Retinal pigment epithelial cell (primary cell): ENCODE results near the gene NPY2R.

ENCODE experiments used
- DNase-seq: peaks from one replicate; pipeline ENCODE4 v3.0.0-alpha.2; 2010; ENCODE audit warnings: low read depth
- H3K4me3 ChIP-seq: 2 replicates; pipeline ENCODE4 v1.5.1; 2011; ENCODE audit warnings: mild to moderate bottlenecking, low read length, control low read depth, moderate library complexity
- CTCF ChIP-seq: conservative IDR thresholded peaks from 2 replicates; pipeline ENCODE4 v1.5.1; 2011; ENCODE audit warnings: low read depth, low read length, control low read depth, inconsistent platforms

Gene NPY2R

GRCh38 chr4:155245105-155245504 is 36.7 kb downstream of the NPY2R start:
- no peak for DNase-seq
- H3K4me3 ChIP-seq, result no peak overlapping the region
- TF ChIP-seq CTCF, result no peak

GRCh38 chr4:155248002-155248896 is 39.8 kb downstream of the NPY2R start:
- TF ChIP-seq CTCF, result no peak
- peak; percentile 65 for DNase-seq
- H3K4me3 ChIP-seq, result no peak overlapping the region

GRCh38 chr4:155249016-155249566 is 40.7 kb downstream of the NPY2R start:
- DNase-seq, result peak; percentile 62
- H3K4me3 ChIP-seq, result no peak overlapping the region
- TF ChIP-seq CTCF, result no peak

- H3K4me3 ChIP-seq, result no peak overlapping the region
- no peak for DNase-seq
- TF ChIP-seq CTCF, result no peak
These were observed 43.9 kb downstream of the NPY2R start for GRCh38 chr4:155252327-155252726.

GRCh38 chr4:155263480-155263879 is 55.0 kb downstream of the NPY2R start:
- no peak overlapping the region for H3K4me3 ChIP-seq
- no peak for TF ChIP-seq CTCF
- DNase-seq, result no peak

GRCh38 chr4:155265113-155265512 is 56.7 kb downstream of the NPY2R start:
- no peak for DNase-seq
- no peak overlapping the region for H3K4me3 ChIP-seq
- TF ChIP-seq CTCF, result no peak
